Fibroblast of gingiva (primary cell): ENCODE data around the gene CEP131.
A peak's percentile ranks its signal among the peaks of the same experiment; 100 is the strongest.

ENCODE experiments used
- DNase-seq: peaks from one replicate; pipeline ENCODE4 v3.0.0-alpha.2; 2011; ENCODE audit warnings: low read depth

CEP131 gene

DNA sequence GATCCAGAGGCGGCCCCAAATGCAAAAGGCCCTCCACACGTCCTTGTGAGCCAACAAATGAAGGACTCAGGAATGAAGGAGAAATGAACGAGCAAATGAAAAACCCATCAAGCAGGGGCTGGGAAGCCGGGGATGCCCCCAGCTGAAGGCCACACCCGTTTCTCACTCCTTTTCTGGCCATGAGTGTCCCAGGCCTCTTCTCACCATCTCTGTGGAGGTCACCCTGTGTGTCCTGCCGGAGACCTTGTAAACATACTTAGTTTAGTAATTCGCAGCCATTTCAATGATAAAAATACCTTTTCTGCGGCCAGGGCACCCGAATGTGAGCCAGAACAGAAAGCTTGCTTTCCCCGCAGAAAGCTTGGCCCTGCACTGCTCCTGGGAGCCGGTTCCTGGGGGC, 35.6 kb downstream of the CEP131 start:
- DNase-seq, result no peak

GRCh38 chr17:81186203-81186602, 36.6 kb downstream of the CEP131 start:
- no peak for DNase-seq

- DNase-seq, result no peak
Observed at GRCh38 chr17:81184555-81184954, 38.2 kb downstream of the CEP131 start.

GRCh38 chr17:81183807-81184206, 39.0 kb downstream of the CEP131 start:
- DNase-seq, result no peak

DNA sequence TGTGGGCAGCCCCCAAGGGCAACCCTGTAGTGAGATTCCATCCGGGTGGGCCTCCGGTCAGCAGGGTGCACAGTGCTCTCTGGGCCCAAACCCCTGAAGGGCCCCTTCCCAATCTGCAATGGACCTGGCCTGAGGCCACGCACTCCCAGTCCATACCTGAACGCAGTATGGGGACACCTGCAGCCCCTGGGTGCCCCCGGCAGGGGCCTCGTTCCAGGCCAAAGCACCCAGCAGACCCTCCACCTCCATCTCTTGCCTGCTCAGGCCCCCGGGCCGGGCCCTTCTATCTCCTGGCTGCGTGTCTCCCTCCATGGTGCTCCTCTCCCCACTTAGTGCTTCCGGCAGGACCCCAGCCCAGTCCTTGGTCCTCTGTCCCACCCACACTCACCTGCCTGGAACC, 39.4 kb downstream of the CEP131 start:
- no peak for DNase-seq

DNA sequence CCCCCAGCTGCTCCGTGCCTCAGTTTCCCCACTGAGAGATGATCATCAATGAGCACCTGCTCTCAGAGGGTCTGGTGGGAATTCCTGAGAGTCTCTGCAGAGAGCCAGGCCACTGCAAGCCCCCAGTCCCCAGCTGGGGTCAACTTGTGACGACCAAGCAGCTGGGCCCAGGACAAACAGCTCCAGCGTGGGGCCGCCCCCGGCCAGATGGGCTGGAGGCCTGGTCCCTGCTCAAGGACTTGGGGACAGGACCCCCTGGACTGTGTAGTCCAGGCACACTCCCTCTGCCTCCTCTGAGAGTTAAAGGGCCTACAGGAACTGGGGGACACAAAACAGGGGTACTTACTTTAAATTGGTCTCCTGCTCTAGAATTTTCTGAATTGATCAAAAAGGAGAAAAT, 40.2 kb downstream of the CEP131 start:
- DNase-seq, result no peak

DNA sequence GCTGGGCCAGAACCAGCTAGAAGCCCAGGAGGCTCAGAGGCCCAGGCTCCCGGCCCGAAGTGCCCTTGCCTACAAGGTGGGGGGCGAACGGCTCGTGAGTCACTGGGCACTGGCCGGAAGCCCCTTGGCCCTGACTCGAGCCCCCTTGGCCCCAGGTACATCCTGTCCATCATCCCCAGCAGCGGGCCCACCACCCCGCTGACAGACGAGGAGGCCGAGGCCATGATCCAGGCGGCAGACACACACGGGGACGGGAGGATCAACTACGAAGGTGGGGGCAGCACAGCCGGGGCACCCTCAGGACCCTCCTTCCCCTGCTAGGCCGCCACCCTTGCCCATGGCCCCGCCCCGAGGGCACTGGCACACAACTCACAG, 41.0 kb downstream of the CEP131 start:
- DNase-seq, result no peak

DNA sequence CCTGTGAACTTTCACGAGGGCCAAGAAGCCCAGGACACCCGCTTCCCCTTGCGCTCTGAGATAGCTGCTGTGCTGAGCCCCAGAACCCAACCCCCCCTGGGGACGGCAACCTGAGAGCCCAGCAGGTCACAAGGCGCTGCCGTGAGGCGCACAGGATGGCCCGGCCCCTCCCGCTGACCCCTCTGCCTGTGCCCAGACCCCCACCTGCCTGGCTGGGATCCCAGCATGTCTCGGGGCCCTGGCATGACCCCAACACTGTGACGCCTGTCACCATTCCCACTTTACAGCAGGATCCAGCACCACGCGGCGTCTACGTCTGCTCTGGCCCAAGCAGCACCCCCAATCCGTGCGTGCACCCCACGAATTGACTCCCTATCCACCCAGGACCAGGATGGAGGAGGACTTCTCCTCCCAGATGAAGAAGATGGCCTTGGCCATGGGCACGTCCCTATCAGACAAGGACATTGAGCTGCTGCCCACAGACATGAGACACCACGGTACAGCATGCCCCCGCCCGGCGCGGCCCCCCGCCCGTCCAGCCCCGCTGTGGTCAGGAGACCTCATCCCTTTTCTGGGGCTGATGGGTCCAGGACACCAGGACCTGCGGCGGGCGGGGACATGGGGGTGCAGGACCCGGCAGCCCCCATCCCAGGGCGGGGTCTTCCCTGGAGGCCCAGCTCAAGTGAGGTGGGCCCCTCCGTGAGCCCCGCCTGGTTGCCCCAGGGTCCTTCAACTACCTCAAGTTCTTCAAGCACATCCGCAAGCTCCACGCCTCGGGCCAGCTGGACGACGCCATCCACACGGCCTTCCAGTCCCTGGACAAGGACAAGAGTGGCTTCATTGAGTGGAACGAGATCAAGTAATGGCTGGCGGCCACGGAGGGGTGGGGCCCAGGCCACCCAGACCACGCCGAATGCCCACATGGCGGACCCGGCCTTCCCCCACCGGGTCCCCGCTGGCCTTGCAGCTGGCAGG, 41.6 kb downstream of the CEP131 start:
- no peak for DNase-seq

GRCh38 chr17:81179861-81180260, 42.9 kb downstream of the CEP131 start:
- no peak for DNase-seq

DNA sequence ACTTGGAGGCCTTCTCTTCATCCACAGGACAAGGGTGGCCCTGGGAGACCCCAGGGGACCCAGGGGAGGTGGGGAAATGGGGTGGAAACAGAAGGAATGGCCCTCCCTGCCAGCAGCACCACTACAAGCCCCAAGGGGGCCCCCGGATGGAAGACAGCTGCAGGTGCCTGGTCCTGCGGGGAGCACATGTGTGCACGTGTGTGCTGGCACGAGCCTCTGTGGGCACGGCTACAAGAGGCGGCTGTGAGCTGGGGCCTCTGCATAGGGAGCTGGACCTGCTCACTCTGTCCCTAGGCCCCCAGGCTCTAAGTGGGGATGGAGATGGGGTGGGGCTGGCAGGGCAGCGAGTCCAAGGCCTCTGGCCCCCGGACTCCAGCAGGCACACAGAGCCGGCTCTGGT, 43.5 kb downstream of the CEP131 start:
- no peak for DNase-seq

DNA sequence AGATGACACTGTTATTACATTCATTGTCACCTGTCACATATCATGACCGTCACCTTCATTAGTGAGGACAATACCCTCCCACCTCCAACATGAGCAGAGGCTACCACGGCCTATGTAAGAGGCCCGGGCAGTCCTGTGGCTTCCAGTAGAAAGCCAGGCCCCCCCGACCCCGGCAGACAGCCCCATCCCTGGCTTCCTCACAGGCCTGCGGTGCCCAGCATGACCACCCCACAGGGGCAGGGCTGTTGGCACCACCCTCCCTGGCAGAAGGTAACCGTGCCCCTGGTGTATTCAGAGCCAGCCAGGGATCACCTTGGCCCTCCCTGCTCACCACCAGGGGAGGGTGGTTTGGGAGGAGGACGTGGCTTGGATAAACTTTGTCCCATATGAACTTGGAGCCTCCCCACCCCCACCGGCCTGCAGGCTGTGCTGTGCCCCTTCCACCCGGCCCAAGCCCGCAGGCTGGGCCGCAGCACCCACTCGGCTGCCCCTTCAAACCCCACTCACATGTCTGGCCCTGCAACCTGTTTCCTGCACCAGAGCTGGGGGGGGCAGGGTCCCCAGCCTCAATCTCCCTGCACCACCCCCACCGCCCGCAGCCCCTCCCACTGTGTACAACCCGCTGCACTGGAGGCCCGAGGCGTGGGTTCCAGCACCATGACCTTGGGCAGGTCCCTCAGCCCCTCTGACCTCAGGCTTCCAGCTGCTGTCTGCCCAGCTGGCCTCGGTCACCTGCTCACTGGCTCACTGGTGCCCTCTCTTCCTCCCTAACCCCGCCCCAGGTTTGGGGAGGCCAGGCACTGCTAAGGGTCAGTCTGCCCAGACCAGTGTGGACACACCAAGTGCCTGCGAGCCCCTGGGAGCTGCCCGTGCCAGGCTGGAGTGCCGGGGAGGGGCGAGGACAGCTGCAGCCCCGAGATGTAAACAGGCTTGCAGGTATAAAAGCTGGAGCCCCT, 44.4 kb downstream of the CEP131 start:
- DNase-seq, result no peak

DNA sequence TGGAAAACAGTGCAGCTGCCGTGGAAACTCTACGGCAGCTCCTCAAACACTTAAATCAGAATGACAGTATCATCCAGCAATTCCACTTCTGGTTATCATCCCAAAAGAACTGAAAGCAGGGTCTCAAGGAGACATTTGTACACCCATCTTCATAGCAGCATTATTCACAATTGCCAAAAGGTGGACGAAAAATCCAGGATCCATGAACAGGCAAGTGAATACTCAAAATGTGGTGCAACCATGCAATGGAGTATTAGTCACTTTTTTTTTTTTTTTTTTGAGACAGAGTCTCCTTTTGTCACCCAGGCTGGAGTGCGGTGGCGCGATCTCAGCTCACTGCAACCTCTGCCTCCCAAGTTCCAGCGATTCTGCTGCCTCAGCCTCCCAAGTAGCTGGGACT, 46.1 kb downstream of the CEP131 start:
- no peak for DNase-seq

- peak; percentile 78 for DNase-seq
Observed at GRCh38 chr17:81173762-81174155, 49.0 kb downstream of the CEP131 start.

- no peak for DNase-seq
Observed at GRCh38 chr17:81173052-81173761, 49.6 kb downstream of the CEP131 start.

DNA sequence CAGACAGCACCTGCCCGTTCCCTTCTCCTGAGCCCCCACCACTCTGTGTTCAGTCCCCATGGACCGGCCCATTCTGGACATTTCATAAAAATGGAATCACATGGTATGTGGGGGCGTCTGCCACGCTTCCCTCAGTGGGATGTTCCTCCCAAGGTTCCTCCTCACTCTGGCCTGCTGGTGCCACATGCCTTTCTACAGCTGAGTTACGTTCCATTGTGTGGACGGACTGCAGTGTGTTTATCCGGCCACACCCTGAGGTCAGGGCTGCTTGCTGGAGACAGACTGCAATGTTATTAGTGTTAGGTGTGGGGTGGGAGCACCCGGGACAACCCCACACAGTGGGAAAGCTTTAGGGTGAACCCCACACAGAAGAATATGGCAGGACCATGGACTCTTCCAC, 50.8 kb downstream of the CEP131 start:
- peak; percentile 19 for DNase-seq

GRCh38 chr17:81170727-81171494, 51.9 kb downstream of the CEP131 start:
- DNase-seq, result no peak

GRCh38 chr17:81169870-81170309, 52.9 kb downstream of the CEP131 start:
- DNase-seq, result no peak

DNA sequence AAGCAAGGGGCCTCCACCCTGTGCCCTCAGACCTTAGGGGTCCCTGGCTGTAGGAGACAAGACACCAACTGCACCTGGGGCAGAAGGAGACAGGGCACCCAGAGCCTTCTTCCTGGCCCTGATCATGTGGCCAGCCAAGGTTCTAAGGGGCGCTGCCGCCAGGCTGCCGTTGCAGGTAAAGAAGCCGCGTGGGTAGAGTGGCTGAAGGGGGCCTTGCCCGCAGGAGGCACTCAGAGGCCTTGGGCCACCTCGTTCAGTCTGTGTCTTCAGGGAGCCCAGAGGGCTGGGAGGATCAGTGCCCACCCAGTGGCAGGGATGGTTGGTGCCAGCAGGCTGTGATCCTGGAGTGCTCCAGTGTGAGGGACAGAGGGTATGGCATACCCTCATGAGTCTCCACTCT, 55.1 kb downstream of the CEP131 start:
- no peak for DNase-seq

DNA sequence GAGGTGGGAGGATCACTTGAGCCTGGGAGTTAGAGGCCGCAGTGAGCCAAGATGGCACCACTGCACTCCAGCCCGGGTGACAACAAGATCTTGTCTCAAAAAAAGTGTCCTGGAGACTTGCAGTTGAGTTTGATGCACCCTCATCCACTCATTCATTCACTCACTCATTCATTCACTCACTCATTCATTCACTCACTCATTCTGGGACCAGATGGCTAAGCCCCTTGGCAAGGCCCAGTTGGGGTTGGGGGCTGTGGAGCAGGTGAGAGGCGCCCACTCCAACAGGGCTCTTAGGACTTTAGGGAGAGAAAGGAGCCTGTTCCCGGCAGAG, 55.6 kb downstream of the CEP131 start:
- no peak for DNase-seq

- no peak for DNase-seq
Observed at GRCh38 chr17:81166033-81166492, 56.7 kb downstream of the CEP131 start, which contains the start of gene AATK. Gene AATK, minus strand, starts transcription at chr17:81166221. Its CDS starts 229 bp downstream, at chr17:81165992.
